K562 (cell line): Measurements from ENCODE around the gene MRPL9. TPM values are rescaled to one million over a fixed set of nuclear protein-coding genes. Genes with fewer than 3 reads are reported as not detected.
A peak's percentile ranks its signal among the peaks of the same experiment; 100 is the strongest.

Source experiments
- ATAC-seq: fragments of 200-7000 bp; cut with Tn5 transposase; 3 replicates; pipeline ENCODE4 v1.9.1; 2020; ENCODE audit warnings: moderate library complexity
- BruUV-seq: library from RNA; stranded (reverse); fragments of 400-500 nt; replicated peaks from 2 replicates; lab custom pipeline; 2021; lab: Mats Ljungman, UMichigan
- CTCF ChIA-PET: fragments of 300-600 bp; formaldehyde crosslinking; extraction: SDS; loops from one replicate; lab custom pipeline; 2021; ENCODE audit warnings: low intra/inter-chr PET ratio; lab: Yijun Ruan, JAX
- POLR2A ChIA-PET: fragments of 300-600, 350-650 bp; sonication (Branson Sonifier 250); formaldehyde crosslinking; extraction: SDS; loops from one replicate; lab custom pipeline; 2021; ENCODE audit warnings: antibody characterized with exemption, inconsistent platforms; lab: Yijun Ruan, JAX
- DNase-seq, 4 experiments: peaks; one replicate each; pipeline versions ENCODE4 v3.0.0 to v3.0.0-alpha.2; 2011 to 2018; ENCODE audit warnings: low spot score in 3 of 4, mixed read lengths in 3 of 4; ENCODE audit errors: extremely low read depth in 1 of 4
- FAIRE-seq: peaks from 2 replicates; lab custom pipeline; 2011; peaks lifted over from hg19 to GRCh38; lab: Jason Lieb, UNC
- H2AFZ ChIP-seq: 2 replicates; pipeline ENCODE4 v1.6.0; 2011; ENCODE audit warnings: low read depth, low read length, control low read depth, inconsistent platforms
- H3K27ac ChIP-seq: fragments of 200-600 bp; 3 replicates; pipeline ENCODE4 v1.8.0; 2011; ENCODE audit warnings: low read depth, mild to moderate bottlenecking, control low read depth, inconsistent platforms, low read length, moderate library complexity, mixed read lengths; ENCODE audit errors: extremely low read depth
- H3K27me3 ChIP-seq, 2 experiments: fragments of 300-600 bp in 1 of 2; 2 replicates in 1 of 2; 3 replicates in 1 of 2; pipeline versions ENCODE4 v1.6.0 to v1.8.0; 2011; ENCODE audit warnings: inconsistent platforms in 2 of 2, low read length in 2 of 2, mild to moderate bottlenecking in 1 of 2, mixed read lengths in 1 of 2, moderate library complexity in 1 of 2; ENCODE audit not compliant: control insufficient read depth in 2 of 2, insufficient read depth in 2 of 2
- H3K36me3 ChIP-seq: fragments of 300-600 bp; 3 replicates; pipeline ENCODE4 v1.8.0; 2011; ENCODE audit warnings: mild to moderate bottlenecking, low read length, inconsistent platforms; ENCODE audit not compliant: control insufficient read depth, insufficient read depth
- H3K4me1 ChIP-seq, 2 experiments: fragments of 200-600 bp in 1 of 2; replicated peaks in 1 of 2; 2 replicates in 1 of 2; 3 replicates in 1 of 2; pipeline versions ENCODE4 v1.5.1 to v1.8.0; 2011; ENCODE audit warnings: inconsistent platforms in 2 of 2, low read length in 2 of 2, mild to moderate bottlenecking in 1 of 2, mixed read lengths in 1 of 2, moderate library complexity in 1 of 2; ENCODE audit not compliant: control insufficient read depth in 2 of 2, insufficient read depth in 2 of 2
- H3K4me2 ChIP-seq: 2 replicates; pipeline ENCODE4 v1.6.1; 2011; ENCODE audit warnings: low read length, control low read depth, inconsistent platforms, mixed read lengths; ENCODE audit not compliant: insufficient read depth
- H3K4me3 ChIP-seq: fragments of 200-600 bp; sonication (generic), shearing (Covaris generic); 2 replicates; pipeline ENCODE4 v1.5.1; 2016; ENCODE audit warnings: control low read depth, inconsistent platforms
- H3K79me2 ChIP-seq: fragments of 200-600 bp; 3 replicates; pipeline ENCODE4 v1.8.0; 2011; ENCODE audit warnings: low read length, inconsistent platforms; ENCODE audit not compliant: control insufficient read depth, insufficient read depth
- H3K9ac ChIP-seq, 2 experiments: 2 replicates each; pipeline versions ENCODE4 v1.6.0 to v1.6.1; 2011; ENCODE audit warnings: low read depth in 2 of 2, low read length in 2 of 2, control low read depth in 1 of 2, inconsistent platforms in 1 of 2, mild to moderate bottlenecking in 1 of 2, mixed read lengths in 1 of 2; ENCODE audit not compliant: insufficient read depth in 1 of 2
- H3K9me1 ChIP-seq: one replicate; pipeline ENCODE4 v1.6.0; 2011; ENCODE audit warnings: inconsistent platforms, mild to moderate bottlenecking, low read length, moderate library complexity; ENCODE audit not compliant: control insufficient read depth, insufficient read depth
- H3K9me3 ChIP-seq: replicated peaks from 2 replicates; pipeline ENCODE4 v1.5.1; 2011; ENCODE audit warnings: low read depth, low read length, inconsistent platforms; ENCODE audit not compliant: control insufficient read depth, insufficient read depth
- H4K20me1 ChIP-seq: replicated peaks from 2 replicates; pipeline ENCODE4 v1.6.1; 2011; ENCODE audit warnings: low read length, inconsistent platforms, mixed read lengths; ENCODE audit not compliant: control insufficient read depth, insufficient read depth
- ARHGAP35 ChIP-seq: fragments of 450-650 bp; IDR thresholded peaks from 2 replicates; pipeline ENCODE4 v1.6.1; 2018; ENCODE audit not compliant: partially characterized antibody
- C11orf30 ChIP-seq: fragments of 450-650 bp; IDR thresholded peaks from 2 replicates; pipeline ENCODE4 v1.6.1; 2016; ENCODE audit warnings: low read depth, mild to moderate bottlenecking
- CBFA2T3 ChIP-seq: fragments of 450-650 bp; IDR thresholded peaks from 2 replicates; pipeline ENCODE4 v1.6.1; 2017
- CHCHD3 ChIP-seq: fragments of 250-450 bp; sonication (Bioruptor Pico); IDR thresholded peaks from 2 replicates; pipeline ENCODE4 v2.1.2; 2022; ENCODE audit warnings: mild to moderate bottlenecking
- HSF4 ChIP-seq: fragments of 250-450 bp; sonication (Bioruptor Pico); IDR thresholded peaks from 2 replicates; pipeline ENCODE4 v2.1.2; 2022; ENCODE audit warnings: mild to moderate bottlenecking, moderate library complexity, borderline replicate concordance
- MAFG ChIP-seq: fragments of 450-650 bp; conservative IDR thresholded peaks from 2 replicates; pipeline ENCODE4 v1.6.1; 2016; ENCODE audit warnings: missing genetic modification characterization, missing compliant biosample characterization
- MCM5 ChIP-seq: fragments of 450-650 bp; IDR thresholded peaks from 2 replicates; pipeline ENCODE4 v1.6.1; 2016; ENCODE audit warnings: low read depth
- NFE2 ChIP-seq: IDR thresholded peaks from 2 replicates; pipeline ENCODE4 v1.6.1; 2014; ENCODE audit warnings: antibody characterized with exemption, low read depth
- PML ChIP-seq: IDR thresholded peaks from 2 replicates; pipeline ENCODE4 v1.6.1; 2012; ENCODE audit warnings: low read length, inconsistent platforms
- SAFB2 ChIP-seq: fragments of 200-400 bp; formaldehyde crosslinking; IDR thresholded peaks from 2 replicates; pipeline ENCODE4 v1.6.1; 2018; ENCODE audit warnings: borderline replicate concordance, low read length, low read depth, moderate library complexity; ENCODE audit not compliant: severe bottlenecking
- ZFP30 ChIP-seq: fragments of 250-450 bp; sonication (Bioruptor Pico); IDR thresholded peaks from 2 replicates; pipeline ENCODE4 v1.8.0; 2022; ENCODE audit warnings: moderate library complexity, mild to moderate bottlenecking, inconsistent platforms, borderline replicate concordance
- ZNF316 ChIP-seq: fragments of 450-650 bp; IDR thresholded peaks from 2 replicates; pipeline ENCODE4 v1.6.1; 2016
- WGBS: fragments of 100-300 bp; shearing (Covaris generic); methylation state at CpG from one replicate; pipeline ENCODE4 v1.1.6; 2016; ENCODE audit warnings: low coverage, mixed read lengths; ENCODE audit not compliant: insufficient coverage; ENCODE audit errors: missing lambda C conversion rate; 5-methylcytosine and 5-hydroxymethylcytosine counted together
- in situ Hi-C: fragments of 300-500 bp; cut with MboI; formaldehyde crosslinking; loops from 4 replicates; pipeline ENCODE4 v1.15.0; 2018; ENCODE audit warnings: inconsistent platforms, mixed read lengths
- intact Hi-C: fragments of 100-400 bp; cut with micrococcal nuclease; formaldehyde crosslinking; loops from 2 replicates; pipeline ENCODE4 v1.14.2; 2022
- polyA plus RNA-seq, 8 experiments: library from polyadenylated mRNA; depleted of rRNA in 4 of 8; stranded (reverse) in 5 of 8; unstranded in 3 of 8; fragments of >200 nt; fragmentation: Nextera tagmentation in 2 of 8; fragmentation: Illumina TruSeq in 1 of 8; extraction: Ambion mirVana in 2 of 8; extraction: Trizol in 1 of 8; gene quantifications; 2 replicates each; pipeline versions ENCODE4 v1.2.1 to v1.2.3, GENCODE V29; 2011 to 2014; ENCODE audit warnings: inconsistent platforms in 1 of 8, missing spikeins in 1 of 8
- total RNA-seq, 7 experiments: library from RNA; depleted of rRNA in 6 of 7; stranded (reverse); fragments of >200 nt in 6 of 7; fragmentation: Illumina TruSeq in 2 of 7; extraction: Trizol in 2 of 7; gene quantifications; 2 replicates each; pipeline versions ENCODE4 v1.2.1 to v1.2.3, GENCODE V29; 2011 to 2021; ENCODE audit warnings: low replicate concordance in 1 of 7
- TF ChIP-seq, protein P1 (sequence below), 2 experiments: IDR thresholded peaks; 2 replicates each; pipeline ENCODE4 v1.6.1; 2012; ENCODE audit warnings: improper control_type of control experiment in 2 of 2, low read depth in 2 of 2, low read length in 2 of 2, borderline replicate concordance in 1 of 2
- TF ChIP-seq, protein P2 (sequence below), 2 experiments: fragments of 250-450 bp in 1 of 2; fragments of 450-650 bp in 1 of 2; sonication (Bioruptor Pico) in 1 of 2; IDR thresholded peaks; 2 replicates each; pipeline versions ENCODE4 v1.6.1 to v1.8.0; 2016 to 2021; ENCODE audit warnings: mild to moderate bottlenecking in 2 of 2, moderate library complexity in 2 of 2, missing compliant biosample characterization in 1 of 2, missing genetic modification characterization in 1 of 2

MRPL9 gene
- total and polyA plus RNA-seq, 9 of the 15 experiments (the other 6 are each of a cell fraction or from before 2014, with no cell fraction given) = 38.0 to 162 (median 111) TPM

GRCh38 chr1:151809290-151809984 lies 46.1 kb upstream of the MRPL9 start:
- ChIA-PET CTCF (no interaction called here), POLR2A (interaction anchor here (0.9 kb wide), 1 partner anchor 549 kb away, joined by 3 read pairs; no protein-coding TSS in a partner anchor)
- no peak for FAIRE-seq
- Histone ChIP-seq H3K4me3 (no peak overlapping the region), H4K20me1 (no peaks in the 10 kb centered on the region; the same call in 1 of the 2 replicates), H2AFZ (no peak overlapping the region), H3K9ac (no peak overlapping the region), H3K9me3 (no peaks in the 10 kb centered on the region), H3K4me2 (no peak overlapping the region), H3K27ac (no peak overlapping the region), H3K4me1 (no peaks in the 10 kb centered on the region), H3K9me1 (no peaks in the 10 kb centered on the region), H3K36me3 (no peaks in the 10 kb centered on the region), H3K79me2 (no peaks in the 10 kb centered on the region), H3K27me3 (peaks cover 53 to 72% of the 10 kb centered on the region in 2 experiments)
- in situ Hi-C loops = no loop called here
- no peak for DNase-seq
- no peak for ATAC-seq
- 7% methylated on average over 8 of the region's 8 CpGs for WGBS
- TF ChIP-seq MCM5 (no peak), ARHGAP35 (no peak), SAFB2 (no peak), CHCHD3 (no peak), CBFA2T3 (no peak), PML (no peak), ZFP30 (no peak), MAFG (tag) (peak; percentile 57; the same call in 1 of the 2 replicates), ZNF316 (peak; percentile 72; the same call in 1 of the 2 replicates), HSF4 (CRISPR knock-in tag) (no peak), C11orf30 (peak; percentile 80), NFE2 (0 out of 2 replicates have a peak, but pooled peaks have one; percentile 9)
- TF ChIP-seq, protein P1, sequence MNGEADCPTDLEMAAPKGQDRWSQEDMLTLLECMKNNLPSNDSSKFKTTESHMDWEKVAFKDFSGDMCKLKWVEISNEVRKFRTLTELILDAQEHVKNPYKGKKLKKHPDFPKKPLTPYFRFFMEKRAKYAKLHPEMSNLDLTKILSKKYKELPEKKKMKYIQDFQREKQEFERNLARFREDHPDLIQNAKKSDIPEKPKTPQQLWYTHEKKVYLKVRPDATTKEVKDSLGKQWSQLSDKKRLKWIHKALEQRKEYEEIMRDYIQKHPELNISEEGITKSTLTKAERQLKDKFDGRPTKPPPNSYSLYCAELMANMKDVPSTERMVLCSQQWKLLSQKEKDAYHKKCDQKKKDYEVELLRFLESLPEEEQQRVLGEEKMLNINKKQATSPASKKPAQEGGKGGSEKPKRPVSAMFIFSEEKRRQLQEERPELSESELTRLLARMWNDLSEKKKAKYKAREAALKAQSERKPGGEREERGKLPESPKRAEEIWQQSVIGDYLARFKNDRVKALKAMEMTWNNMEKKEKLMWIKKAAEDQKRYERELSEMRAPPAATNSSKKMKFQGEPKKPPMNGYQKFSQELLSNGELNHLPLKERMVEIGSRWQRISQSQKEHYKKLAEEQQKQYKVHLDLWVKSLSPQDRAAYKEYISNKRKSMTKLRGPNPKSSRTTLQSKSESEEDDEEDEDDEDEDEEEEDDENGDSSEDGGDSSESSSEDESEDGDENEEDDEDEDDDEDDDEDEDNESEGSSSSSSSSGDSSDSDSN (IDR thresholded peaks at IDR 0.05; ENCODE audit: borderline replicate concordance in 1 of 2, low read depth in 2 of 2, low read length in 2 of 2) = no peak
- TF ChIP-seq, protein P2, sequence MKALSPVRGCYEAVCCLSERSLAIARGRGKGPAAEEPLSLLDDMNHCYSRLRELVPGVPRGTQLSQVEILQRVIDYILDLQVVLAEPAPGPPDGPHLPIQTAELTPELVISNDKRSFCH (CRISPR knock-in tag; IDR thresholded peaks at IDR 0.05) = no peak
- TF ChIP-seq, protein P2 (tag; IDR thresholded peaks at IDR 0.05) = no peak
- BruUV-seq = no TSS peak
- intact Hi-C loops = no loop called here
